Measurements from ENCODE around the gene NTN1. TPM values are rescaled to one million over a fixed set of nuclear protein-coding genes. Genes with fewer than 3 reads are reported as not detected.

NTN1 gene
- total and polyA plus RNA-seq, 11 donors = 9.3 to 25.8 (median 17.3) TPM

- Histone ChIP-seq H3K4me3 (peak overlapping the region; percentile 10 to 66 (median 52)), H3K36me3 (no peaks in the 10 kb centered on the region), H3K4me1 (peaks cover 0 to 22% (median 2%) of the 10 kb centered on the region in 12 donors), H3K27ac (peak overlapping the region in 1 of 12 donors; percentile 26), H3K27me3 (peaks cover 9 to 72% (median 27%) of the 10 kb centered on the region in 9 donors), H3K9me3 (no peaks in the 10 kb centered on the region)
- whole genome bisulfite sequencing, 4 donors = 1 to 2% (median 2%) methylated on average over 39 to 90 of the region's 90 CpGs
- DNase-seq (peak in 1 of 5 donors; percentile 31), ATAC-seq (peak in 1 of 4 donors; percentile 45)
- intact Hi-C loops (cut with DNase I) = loop anchor here in 1 of 10 donors (5.0 kb wide), 1 partner anchor 289 kb away; no protein-coding TSS in a partner anchor
- TF ChIP-seq POLR2A (IDR thresholded peaks at IDR 0.05) = no peak
- TF ChIP-seq CTCF (IDR thresholded peaks at IDR 0.05) = no peak
These were observed 17.8 kb upstream of the NTN1 start for GRCh38 chr17:9003355-9004131.

GRCh38 chr17:9004132-9004960 is 17.0 kb upstream of the NTN1 start:
- 11 to 22% (median 16%) methylated on average over 48 to 58 of the region's 58 CpGs for WGBS, 4 donors
- TF ChIP-seq POLR2A (IDR thresholded peaks at IDR 0.05) (no peak), CTCF (IDR thresholded peaks at IDR 0.05) (no peak)
- Histone ChIP-seq H3K4me1 (peaks cover 0 to 22% (median 2%) of the 10 kb centered on the region in 12 donors), H3K27ac (no peak overlapping the region), H3K36me3 (no peaks in the 10 kb centered on the region), H3K4me3 (peak overlapping the region in 11 of 12 donors; percentile 8 to 66 (median 54)), H3K27me3 (peaks cover 9 to 73% (median 31%) of the 10 kb centered on the region in 9 donors), H3K9me3 (no peaks in the 10 kb centered on the region)
- intact Hi-C loops (cut with DNase I) = loop anchor here in 1 of 10 donors (5.0 kb wide), 1 partner anchor 288 kb away; no protein-coding TSS in a partner anchor
- DNase-seq (no peak), ATAC-seq (peak in 1 of 4 donors; percentile 8)

- WGBS, 4 donors = 60 to 65% (median 62%) methylated on average over 6 of the region's 6 CpGs
- Histone ChIP-seq H3K9me3 (no peaks in the 10 kb centered on the region), H3K36me3 (no peaks in the 10 kb centered on the region), H3K27me3 (peaks cover 9 to 72% (median 31%) of the 10 kb centered on the region in 9 donors), H3K4me3 (no peak overlapping the region), H3K4me1 (peaks cover 0 to 22% (median 2%) of the 10 kb centered on the region in 12 donors), H3K27ac (no peak overlapping the region)
- no peak for TF ChIP-seq POLR2A (IDR thresholded peaks at IDR 0.05)
- no peak for TF ChIP-seq CTCF (IDR thresholded peaks at IDR 0.05)
- no peak for DNase-seq
- intact Hi-C loops (cut with DNase I) = loop anchor here in 2 of 10 donors (5.0 kb wide), 1 partner anchor 287 kb away; no protein-coding TSS in a partner anchor
- no peak for ATAC-seq
These were observed 16.4 kb upstream of the NTN1 start for GRCh38 chr17:9004961-9005285.

All from heart left ventricle (tissue), 16 donors.